Skeletal muscle cell (primary cell): ENCODE measurements around the gene SERPINB2.

Experiments
- DNase-seq: peaks from one replicate; pipeline ENCODE4 v3.0.0-alpha.2; 2010; ENCODE audit warnings: low read depth
- H3K4me3 ChIP-seq: 2 replicates; pipeline ENCODE4 v1.5.1; 2011; ENCODE audit warnings: low read depth, mild to moderate bottlenecking, control low read depth, low read length, moderate library complexity

The SERPINB2 gene

GRCh38 chr18:63883617-63884016 lies 3.9 kb upstream of the SERPINB2 start:
- no peak for DNase-seq
- H3K4me3 ChIP-seq = no peak overlapping the region

- H3K4me3 ChIP-seq = no peak overlapping the region
- DNase-seq = no peak
Observed at GRCh38 chr18:63888470-63889190, 1.1 kb downstream of the SERPINB2 start.

GRCh38 chr18:63889626-63890025 lies 2.1 kb downstream of the SERPINB2 start:
- H3K4me3 ChIP-seq = no peak overlapping the region
- no peak for DNase-seq

GRCh38 chr18:63890237-63890949 lies 2.9 kb downstream of the SERPINB2 start:
- no peak for DNase-seq
- H3K4me3 ChIP-seq = no peak overlapping the region

- H3K4me3 ChIP-seq = no peak overlapping the region
- DNase-seq = no peak
Observed at GRCh38 chr18:63890950-63891304, 3.4 kb downstream of the SERPINB2 start.

GRCh38 chr18:63892566-63892965 lies 5.1 kb downstream of the SERPINB2 start:
- no peak for DNase-seq
- no peak overlapping the region for H3K4me3 ChIP-seq

- H3K4me3 ChIP-seq = no peak overlapping the region
- DNase-seq = no peak
Observed at GRCh38 chr18:63894106-63894772, 6.7 kb downstream of the SERPINB2 start.

- no peak for DNase-seq
- no peak overlapping the region for H3K4me3 ChIP-seq
Observed at GRCh38 chr18:63895190-63895589, 7.7 kb downstream of the SERPINB2 start.

- H3K4me3 ChIP-seq = no peak overlapping the region
- DNase-seq = no peak
Observed at GRCh38 chr18:63897072-63897471, 9.6 kb downstream of the SERPINB2 start.

- no peak overlapping the region for H3K4me3 ChIP-seq
- no peak for DNase-seq
Observed at GRCh38 chr18:63899206-63899605, 11.7 kb downstream of the SERPINB2 start.

GRCh38 chr18:63903851-63904570 lies 16.5 kb downstream of the SERPINB2 start:
- DNase-seq = no peak

GRCh38 chr18:63904694-63905093 lies 17.2 kb downstream of the SERPINB2 start:
- no peak for DNase-seq
- H3K4me3 ChIP-seq = no peak overlapping the region

More at GRCh38 chr18:63903851-63904570, 16.5 kb downstream of the SERPINB2 start:
- no peak overlapping the region for H3K4me3 ChIP-seq

GRCh38 chr18:63905361-63905760 lies 17.9 kb downstream of the SERPINB2 start:
- H3K4me3 ChIP-seq = no peak overlapping the region
- no peak for DNase-seq

GRCh38 chr18:63906056-63906455 lies 18.6 kb downstream of the SERPINB2 start:
- no peak for DNase-seq

GRCh38 chr18:63907664-63908063 lies 20.2 kb downstream of the SERPINB2 start, which contains the start of gene SERPINB10:
TSS of gene SERPINB10 (plus strand) at chr18:63907958. CDS start at chr18:63915511, 7,553 bp downstream.
- H3K4me3 ChIP-seq = no peak within 1 kb of the TSS
- no peak for DNase-seq

More at GRCh38 chr18:63906056-63906455, 18.6 kb downstream of the SERPINB2 start:
- H3K4me3 ChIP-seq = no peak overlapping the region

- DNase-seq = no peak
Observed at GRCh38 chr18:63908858-63909257, 21.4 kb downstream of the SERPINB2 start.

GRCh38 chr18:63909870-63910269 lies 22.4 kb downstream of the SERPINB2 start:
- DNase-seq = no peak
- no peak overlapping the region for H3K4me3 ChIP-seq

More at GRCh38 chr18:63908858-63909257, 21.4 kb downstream of the SERPINB2 start:
- H3K4me3 ChIP-seq = no peak overlapping the region

- no peak overlapping the region for H3K4me3 ChIP-seq
Observed at GRCh38 chr18:63917817-63918216, 30.3 kb downstream of the SERPINB2 start.

GRCh38 chr18:63922049-63922448 lies 34.5 kb downstream of the SERPINB2 start:
- H3K4me3 ChIP-seq = no peak overlapping the region
- no peak for DNase-seq

More at GRCh38 chr18:63917817-63918216, 30.3 kb downstream of the SERPINB2 start:
- no peak for DNase-seq

- no peak for DNase-seq
Observed at GRCh38 chr18:63924551-63924950, 37.0 kb downstream of the SERPINB2 start.

More at GRCh38 chr18:63924551-63924950, 37.0 kb downstream of the SERPINB2 start:
- no peak overlapping the region for H3K4me3 ChIP-seq
